OCI-LY7 (cell line): ENCODE results near the gene HELZ. TPM values are rescaled to one million over a fixed set of nuclear protein-coding genes. Genes with fewer than 3 reads are reported as not detected.

ENCODE experiments used
- BruUV-seq: library from RNA; stranded (reverse); fragments of 400-500 nt; replicated peaks from 2 replicates; lab custom pipeline; 2021; lab: Mats Ljungman, UMichigan
- CTCF ChIA-PET: fragments of 300-600 bp; sonication (Branson Sonifier 250); formaldehyde crosslinking; loops from one replicate; lab custom pipeline; 2022; ENCODE audit warnings: antibody characterized with exemption; ENCODE audit not compliant: unreplicated experiment; lab: Charles Lee
- POLR2A ChIA-PET: fragments of 300-600 bp; sonication (Branson Sonifier 250); formaldehyde crosslinking; loops from one replicate; lab custom pipeline; 2022; ENCODE audit warnings: antibody characterized with exemption; lab: Charles Lee
- DNase-seq: peaks from one replicate; pipeline ENCODE4 v3.0.0-alpha.2; 2015; ENCODE audit warnings: low spot score
- H2AFZ ChIP-seq: fragments of 200-600 bp; sonication (generic), shearing (Covaris generic); 2 replicates; pipeline ENCODE4 v1.6.1; 2014; ENCODE audit warnings: mild to moderate bottlenecking, antibody characterized with exemption, low read length, moderate library complexity
- H3K27ac ChIP-seq: fragments of 200-600 bp; sonication (generic); 2 replicates; pipeline ENCODE4 v1.5.1; 2014; ENCODE audit warnings: mixed run types, low read depth, mild to moderate bottlenecking, moderate library complexity, low read length, inconsistent platforms; ENCODE audit not compliant: poor library complexity, severe bottlenecking
- H3K36me3 ChIP-seq: fragments of 200-600 bp; sonication (generic); 2 replicates; pipeline ENCODE4 v1.6.1; 2014; ENCODE audit warnings: mild to moderate bottlenecking, antibody characterized with exemption, low read length, moderate library complexity, mixed read lengths; ENCODE audit not compliant: insufficient read depth
- H3K4me1 ChIP-seq: fragments of 200-600 bp; sonication (generic); 2 replicates; pipeline ENCODE4 v1.5.1; 2014; ENCODE audit warnings: mild to moderate bottlenecking, low read length; ENCODE audit not compliant: insufficient read depth, poor library complexity, severe bottlenecking
- H3K4me2 ChIP-seq: fragments of 200-600 bp; sonication (generic); 2 replicates; pipeline ENCODE4 v1.6.1; 2014; ENCODE audit warnings: mild to moderate bottlenecking, low read length
- H3K4me3 ChIP-seq: fragments of 200-600 bp; sonication (generic); 2 replicates; pipeline ENCODE4 v1.5.1; 2014; ENCODE audit warnings: mild to moderate bottlenecking, low read depth, low read length; ENCODE audit not compliant: poor library complexity, severe bottlenecking
- H3K79me2 ChIP-seq: fragments of 200-600 bp; sonication (generic); 2 replicates; pipeline ENCODE4 v1.6.1; 2016; ENCODE audit warnings: low read depth, mild to moderate bottlenecking, low read length, moderate library complexity, mixed read lengths; ENCODE audit not compliant: insufficient read depth
- H3K9me2 ChIP-seq: fragments of 200-600 bp; sonication (generic); 2 replicates; pipeline ENCODE4 v1.6.1; 2016; ENCODE audit warnings: mild to moderate bottlenecking, low read length, mixed read lengths; ENCODE audit not compliant: insufficient read depth
- H3K9me3 ChIP-seq: fragments of 200-600 bp; sonication (generic); 2 replicates; pipeline ENCODE4 v1.6.1; 2014; ENCODE audit warnings: mild to moderate bottlenecking, mixed run types, low read length, mixed read lengths
- H4K20me1 ChIP-seq: fragments of 200-600 bp; sonication (generic); 2 replicates; pipeline ENCODE4 v1.6.1; 2014; ENCODE audit warnings: mild to moderate bottlenecking, antibody characterized with exemption, low read length, moderate library complexity, mixed read lengths; ENCODE audit not compliant: insufficient read depth
- CTCF ChIP-seq: fragments of 200-600 bp; sonication (generic); conservative IDR thresholded peaks from 2 replicates; pipeline ENCODE4 v1.5.1; 2014; ENCODE audit warnings: mild to moderate bottlenecking, antibody characterized with exemption, low read length, moderate library complexity, mixed read lengths
- EZH2phosphoT487 ChIP-seq: fragments of 200-600 bp; sonication (generic); IDR thresholded peaks from 2 replicates; pipeline ENCODE4 v1.6.1; 2018; ENCODE audit warnings: low read depth, borderline replicate concordance, mild to moderate bottlenecking, mixed run types, antibody characterized with exemption, low read length, moderate library complexity, mixed read lengths
- intact Hi-C: fragments of 100-400 bp; cut with micrococcal nuclease; formaldehyde crosslinking; loops from one replicate; pipeline ENCODE4 v1.10.0; 2022; ENCODE audit not compliant: unreplicated experiment
- total RNA-seq, 2 experiments: library from RNA; depleted of rRNA in 1 of 2; stranded (reverse); fragments of >200 nt in 1 of 2; shearing (Covaris generic) in 1 of 2; gene quantifications; 2 replicates each; pipeline ENCODE4 v1.2.3, GENCODE V29; 2014 to 2022

HELZ gene
- total RNA-seq, 2 experiments from 2014 or later, result 33.9 to 58.9 TPM

- DNase-seq, result no peak
- no peak overlapping the region for H2AFZ ChIP-seq
- no peak overlapping the region for H3K4me2 ChIP-seq
- CTCF ChIA-PET, result no interaction called here
- 0 out of 2 replicates have a peak, but pooled peaks cover 5% of the 10 kb centered on the region for H3K36me3 ChIP-seq
- intact Hi-C loops, result no loop called here
- TF ChIP-seq EZH2phosphoT487, result no peak
- TF ChIP-seq CTCF, result no peak
- no peak overlapping the region for H3K27ac ChIP-seq
- H3K4me3 ChIP-seq, result no peak overlapping the region
- H4K20me1 ChIP-seq, result no peaks in the 10 kb centered on the region
- TSS peak; percentile 4 for BruUV-seq
- no peaks in the 10 kb centered on the region for H3K79me2 ChIP-seq
- H3K9me2 ChIP-seq, result no peaks in the 10 kb centered on the region
- POLR2A ChIA-PET, result interaction anchor here (1.0 kb wide), 1 partner anchor 16 kb away, joined by 4 read pairs; no protein-coding TSS in a partner anchor
- H3K4me1 ChIP-seq, result no peaks in the 10 kb centered on the region
- H3K9me3 ChIP-seq, result no peaks in the 10 kb centered on the region
Observed at GRCh38 chr17:67074781-67075180, 170.2 kb downstream of the HELZ start.

DNA sequence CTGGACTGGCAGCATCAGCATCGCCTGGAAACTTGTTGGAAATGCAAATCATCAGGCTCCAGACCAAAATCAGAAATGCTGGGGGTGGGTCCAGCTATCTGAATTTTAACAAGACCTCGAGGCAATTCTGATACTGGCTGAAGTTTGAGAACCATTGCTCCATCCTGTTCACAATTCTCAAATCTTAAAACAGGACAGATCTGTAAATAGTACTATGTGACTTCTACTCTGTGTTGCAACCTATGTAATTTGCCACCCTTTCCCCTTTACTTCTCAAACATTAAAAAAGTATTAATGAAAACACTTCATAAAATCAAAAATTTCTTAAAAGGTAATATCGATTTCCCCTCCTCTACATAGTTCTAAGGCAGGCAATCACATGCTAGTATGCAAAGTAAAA is 172.1 kb downstream of the HELZ start:
- intact Hi-C loops, result no loop called here
- CTCF ChIA-PET, result no interaction called here
- no TSS peak for BruUV-seq

More for the DNA sequence above, 172.1 kb downstream of the HELZ start:
- POLR2A ChIA-PET, result no interaction called here
- no peak for DNase-seq
- Histone ChIP-seq H4K20me1 (no peaks in the 10 kb centered on the region), H3K9me2 (no peaks in the 10 kb centered on the region), H2AFZ (no peak overlapping the region), H3K36me3 (no peaks in the 10 kb centered on the region), H3K4me2 (no peak overlapping the region), H3K79me2 (no peaks in the 10 kb centered on the region), H3K4me1 (no peaks in the 10 kb centered on the region), H3K9me3 (no peaks in the 10 kb centered on the region), H3K4me3 (no peak overlapping the region), H3K27ac (no peak overlapping the region)
- no peak for TF ChIP-seq EZH2phosphoT487
- TF ChIP-seq CTCF, result no peak
